Progenitor cell of endocrine pancreas (in vitro differentiated cells): ENCODE data around the gene IL1R2. TPM values are rescaled to one million over a fixed set of nuclear protein-coding genes. Genes with fewer than 3 reads are reported as not detected.

Experiments used
- DNase-seq: peaks from one replicate; pipeline ENCODE4 v3.0.0; 2021; ENCODE audit warnings: low spot score; ENCODE audit not compliant: unreplicated experiment
- H3K27ac Mint-ChIP-seq: 2 replicates; pipeline ENCODE4 v1.8.0; 2021; ENCODE audit warnings: mild to moderate bottlenecking, moderate library complexity, mixed read lengths
- H3K27me3 Mint-ChIP-seq: 2 replicates; pipeline ENCODE4 v1.8.0; 2021; ENCODE audit warnings: mixed read lengths
- H3K36me3 Mint-ChIP-seq: 2 replicates; pipeline ENCODE4 v1.8.0; 2022; ENCODE audit warnings: mixed read lengths; ENCODE audit not compliant: insufficient read depth
- H3K4me1 Mint-ChIP-seq: 2 replicates; pipeline ENCODE4 v1.8.0; 2021; ENCODE audit warnings: low read depth, mixed read lengths
- H3K4me3 Mint-ChIP-seq: 2 replicates; pipeline ENCODE4 v1.8.0; 2021; ENCODE audit warnings: low read depth, mild to moderate bottlenecking, moderate library complexity, mixed read lengths
- H3K9me3 Mint-ChIP-seq: 2 replicates; pipeline ENCODE4 v1.8.0; 2021; ENCODE audit warnings: low read depth, mixed read lengths
- total RNA-seq: library from RNA; stranded (reverse); gene quantifications from 2 replicates; pipeline ENCODE4 v1.2.1, GENCODE V29; 2021
- TF ChIP-seq, protein P1 (sequence below): fragments of 200-600 bp; sonication (generic); IDR thresholded peaks from one replicate; pipeline ENCODE4 v1.5.0; 2021; ENCODE audit warnings: antibody characterized with exemption, mild to moderate bottlenecking; ENCODE audit not compliant: unreplicated experiment

The IL1R2 gene
- total RNA-seq, 1 donor from 2014 or later, result not detected

DNA sequence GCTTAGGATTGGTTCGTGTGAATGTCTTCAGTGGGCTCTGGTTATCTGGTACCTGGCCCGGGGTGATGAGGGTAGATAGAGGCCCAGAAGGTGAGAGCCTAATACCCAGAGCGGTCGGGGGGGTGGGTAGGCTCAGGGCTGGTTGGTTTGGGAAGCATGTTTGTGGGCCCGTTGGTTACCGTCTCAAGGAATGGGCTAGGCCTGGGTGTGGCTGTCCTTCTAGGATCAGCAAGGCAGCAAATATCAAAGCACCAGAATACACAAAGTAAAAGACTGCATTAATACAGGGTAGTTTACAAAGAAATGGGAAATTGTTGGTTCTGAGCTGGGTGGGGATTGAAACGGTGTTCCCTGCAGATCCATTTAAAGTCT lies 6.0 kb upstream of the IL1R2 start:
- Mint-ChIP-seq H3K36me3 (no peaks in the 10 kb centered on the region), H3K27me3 (peaks cover 3% of the 10 kb centered on the region), H3K4me3 (no peak overlapping the region), H3K9me3 (no peaks in the 10 kb centered on the region), H3K27ac (no peak overlapping the region), H3K4me1 (peaks cover 7% of the 10 kb centered on the region)
- no peak for DNase-seq
- TF ChIP-seq, protein P1, sequence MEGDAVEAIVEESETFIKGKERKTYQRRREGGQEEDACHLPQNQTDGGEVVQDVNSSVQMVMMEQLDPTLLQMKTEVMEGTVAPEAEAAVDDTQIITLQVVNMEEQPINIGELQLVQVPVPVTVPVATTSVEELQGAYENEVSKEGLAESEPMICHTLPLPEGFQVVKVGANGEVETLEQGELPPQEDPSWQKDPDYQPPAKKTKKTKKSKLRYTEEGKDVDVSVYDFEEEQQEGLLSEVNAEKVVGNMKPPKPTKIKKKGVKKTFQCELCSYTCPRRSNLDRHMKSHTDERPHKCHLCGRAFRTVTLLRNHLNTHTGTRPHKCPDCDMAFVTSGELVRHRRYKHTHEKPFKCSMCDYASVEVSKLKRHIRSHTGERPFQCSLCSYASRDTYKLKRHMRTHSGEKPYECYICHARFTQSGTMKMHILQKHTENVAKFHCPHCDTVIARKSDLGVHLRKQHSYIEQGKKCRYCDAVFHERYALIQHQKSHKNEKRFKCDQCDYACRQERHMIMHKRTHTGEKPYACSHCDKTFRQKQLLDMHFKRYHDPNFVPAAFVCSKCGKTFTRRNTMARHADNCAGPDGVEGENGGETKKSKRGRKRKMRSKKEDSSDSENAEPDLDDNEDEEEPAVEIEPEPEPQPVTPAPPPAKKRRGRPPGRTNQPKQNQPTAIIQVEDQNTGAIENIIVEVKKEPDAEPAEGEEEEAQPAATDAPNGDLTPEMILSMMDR, result no peak

DNA sequence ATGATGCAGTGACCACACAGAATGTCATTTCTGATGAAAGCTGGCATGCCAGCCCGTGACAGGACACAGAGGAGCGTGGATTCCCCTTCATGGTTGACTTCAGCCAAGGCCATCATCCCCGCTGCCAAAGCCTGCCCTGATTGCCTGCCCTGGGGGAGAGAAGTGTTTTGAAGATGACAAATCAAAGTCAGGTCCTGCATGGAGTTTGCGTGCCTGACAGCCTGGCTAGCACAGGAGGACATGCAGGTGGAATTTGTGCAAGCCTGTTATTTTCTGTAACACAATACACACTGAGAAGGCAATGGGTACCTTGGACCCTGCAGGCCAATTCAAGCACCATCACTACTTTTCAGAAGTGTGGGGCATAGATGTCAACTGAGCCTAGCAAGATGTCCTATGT lies 5.4 kb upstream of the IL1R2 start:
- DNase-seq, result no peak
- no peak overlapping the region for H3K4me3 Mint-ChIP-seq
- peaks cover 4% of the 10 kb centered on the region for H3K27me3 Mint-ChIP-seq
- TF ChIP-seq, protein P1, result no peak
- H3K9me3 Mint-ChIP-seq, result no peaks in the 10 kb centered on the region
- no peaks in the 10 kb centered on the region for H3K36me3 Mint-ChIP-seq
- H3K27ac Mint-ChIP-seq, result no peak overlapping the region
- peaks cover 7% of the 10 kb centered on the region for H3K4me1 Mint-ChIP-seq

DNA sequence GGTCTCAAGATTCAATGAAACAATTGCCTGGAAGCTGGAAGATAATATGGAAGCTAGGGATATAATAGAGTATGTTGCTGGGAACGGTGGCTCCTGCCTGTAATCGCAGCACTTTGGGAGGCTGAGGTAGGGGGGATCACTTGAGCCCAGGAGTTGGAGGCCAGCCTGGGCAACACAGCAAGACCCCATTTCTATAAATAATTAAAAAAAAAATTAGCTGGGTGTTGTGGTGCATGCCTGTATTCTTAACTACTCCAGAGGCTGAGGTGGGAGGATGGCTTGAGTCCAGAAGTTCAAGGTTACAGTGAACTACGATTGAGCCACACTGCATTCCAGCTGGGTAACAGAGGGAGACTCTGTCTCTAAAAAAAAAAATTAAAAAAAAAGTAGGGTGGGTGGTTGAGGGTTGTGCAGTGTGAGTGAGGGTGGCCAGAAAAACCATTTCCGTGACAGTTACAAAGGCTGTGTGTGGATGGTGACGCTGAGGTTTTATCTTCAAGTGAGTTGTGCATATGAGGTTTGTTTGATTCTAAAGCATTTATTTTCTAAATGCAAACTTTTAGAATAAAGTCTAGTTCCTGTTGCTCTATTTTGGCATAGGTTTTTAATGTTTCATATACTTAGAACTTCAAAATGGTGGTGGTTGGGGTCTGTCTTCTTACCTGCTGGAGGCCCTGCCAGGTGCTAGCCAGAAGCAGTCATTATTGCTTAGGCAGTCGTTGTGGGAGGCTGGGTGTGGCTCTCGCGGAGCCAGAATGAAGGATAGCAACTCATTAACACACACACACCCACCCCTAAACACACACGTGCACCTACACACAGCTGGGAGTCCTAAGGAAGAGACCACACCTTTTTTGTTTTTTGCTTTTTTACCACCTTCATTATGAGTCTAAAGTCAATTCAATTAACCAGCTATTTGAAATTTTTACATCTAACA lies 4.7 kb upstream of the IL1R2 start:
- H3K27ac Mint-ChIP-seq, result no peak overlapping the region

DNA sequence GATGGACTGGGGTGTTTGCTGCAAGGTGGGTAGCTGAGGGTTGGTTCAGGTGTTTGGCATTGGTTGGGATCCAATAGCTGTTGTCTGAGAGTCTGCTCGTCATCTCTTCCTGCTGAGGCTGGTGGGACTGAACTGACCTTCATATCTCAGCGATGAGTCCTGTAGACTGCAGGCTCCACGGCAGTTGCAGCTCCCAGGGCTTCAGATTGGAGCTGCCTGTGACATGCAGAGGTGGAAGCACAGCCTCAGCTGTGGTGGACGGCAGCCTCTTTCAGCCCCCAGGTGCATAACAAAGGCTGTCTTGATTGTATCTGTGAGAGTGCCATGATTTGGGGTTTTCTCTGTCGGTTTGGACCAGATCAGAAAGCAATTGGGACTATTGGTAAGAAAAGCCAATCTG lies 3.9 kb upstream of the IL1R2 start:
- peaks cover 15% of the 10 kb centered on the region for H3K27me3 Mint-ChIP-seq
- H3K9me3 Mint-ChIP-seq, result no peaks in the 10 kb centered on the region
- TF ChIP-seq, protein P1, result no peak
- no peak overlapping the region for H3K27ac Mint-ChIP-seq
- no peak for DNase-seq
- H3K36me3 Mint-ChIP-seq, result no peaks in the 10 kb centered on the region
- peaks cover 7% of the 10 kb centered on the region for H3K4me1 Mint-ChIP-seq
- no peak overlapping the region for H3K4me3 Mint-ChIP-seq

More for the DNA sequence above, 4.7 kb upstream of the IL1R2 start:
- DNase-seq, result no peak
- H3K9me3 Mint-ChIP-seq, result no peaks in the 10 kb centered on the region
- H3K4me1 Mint-ChIP-seq, result peaks cover 7% of the 10 kb centered on the region
- no peaks in the 10 kb centered on the region for H3K36me3 Mint-ChIP-seq
- TF ChIP-seq, protein P1, result no peak
- H3K27me3 Mint-ChIP-seq, result peaks cover 10% of the 10 kb centered on the region
- H3K4me3 Mint-ChIP-seq, result no peak overlapping the region

DNA sequence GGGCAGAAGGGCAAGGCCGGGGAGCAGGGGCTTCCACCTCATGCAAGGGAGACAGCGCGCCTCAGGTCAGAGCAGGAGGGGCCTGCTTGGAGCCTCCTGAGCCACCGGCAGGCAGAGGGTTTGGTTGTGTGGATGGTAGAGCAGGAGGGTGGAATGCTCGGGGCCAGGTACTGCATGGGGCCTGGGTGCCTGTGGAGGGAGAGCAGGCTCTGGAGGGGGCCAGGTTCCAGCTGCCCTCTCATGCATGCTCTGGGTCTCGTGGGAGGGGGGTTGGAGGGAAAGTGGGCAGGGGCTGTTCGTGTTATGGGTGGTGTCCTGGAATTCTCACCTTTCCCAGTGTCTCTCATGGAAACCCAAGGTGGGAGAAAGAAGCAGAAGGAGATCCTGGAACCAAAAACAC lies 3.2 kb upstream of the IL1R2 start:
- Mint-ChIP-seq H3K4me3 (no peak overlapping the region), H3K36me3 (no peaks in the 10 kb centered on the region), H3K9me3 (no peaks in the 10 kb centered on the region), H3K4me1 (peaks cover 7% of the 10 kb centered on the region), H3K27ac (no peak overlapping the region), H3K27me3 (peaks cover 21% of the 10 kb centered on the region)
- no peak for DNase-seq
- TF ChIP-seq, protein P1, result no peak
